GM18507 (cell line): Measurements from ENCODE around the gene AP3D1.
"Not testable (repeated sequence)": the region's sequence is repeated elsewhere in the genome, so short reads cannot be mapped to it uniquely, and the experiment has no call there.

Experiments
- DNase-seq: peaks from one replicate; pipeline ENCODE4 v3.0.0; 2011; ENCODE audit warnings: low read depth; ENCODE audit not compliant: insufficient read length; ENCODE audit errors: extremely low spot score
- FAIRE-seq: peaks from 2 replicates; lab custom pipeline; 2011; peaks lifted over from hg19 to GRCh38; lab: Jason Lieb, UNC

AP3D1 gene

GRCh38 chr19:2097203-2097885 is 54.0 kb downstream of the AP3D1 start:
- DNase-seq (no peak), FAIRE-seq (peak; percentile 67)

GRCh38 chr19:2096480-2097202 is 54.7 kb downstream of the AP3D1 start, which contains the start of gene IZUMO4:
IZUMO4 (plus strand) TSS chr19:2096915; CDS start chr19:2096946, 31 bp downstream.
- DNase-seq (peak; percentile 97), FAIRE-seq (peak; percentile 97)

GRCh38 chr19:2096034-2096479 is 55.3 kb downstream of the AP3D1 start, which contains the start of gene MOB3A:
MOB3A (minus strand) TSS chr19:2096326; CDS start chr19:2078560, 17,766 bp downstream.
- FAIRE-seq (no peak), DNase-seq (no peak)

GRCh38 chr19:2091926-2092525 is 59.3 kb downstream of the AP3D1 start:
- DNase-seq, FAIRE-seq: not testable (repeated sequence)

GRCh38 chr19:2089727-2090053 is 61.7 kb downstream of the AP3D1 start:
- no peak for DNase-seq
- FAIRE-seq = no peak

- no peak for DNase-seq
- peak; percentile 88 for FAIRE-seq
Observed at GRCh38 chr19:2089001-2089711, 62.2 kb downstream of the AP3D1 start.

GRCh38 chr19:2087621-2088100 is 63.7 kb downstream of the AP3D1 start:
- FAIRE-seq (peak; percentile 89), DNase-seq (no peak)

- DNase-seq = not testable (repeated sequence)
- peak; percentile 88 for FAIRE-seq
Observed at GRCh38 chr19:2086695-2087620, 64.4 kb downstream of the AP3D1 start.

- DNase-seq (no peak), FAIRE-seq (peak; percentile 98)
Observed at GRCh38 chr19:2084993-2085720, 66.2 kb downstream of the AP3D1 start.

- FAIRE-seq (peak; percentile 85), DNase-seq (no peak)
Observed at GRCh38 chr19:2083174-2083854, 68.1 kb downstream of the AP3D1 start.

GRCh38 chr19:2081873-2082810 is 69.2 kb downstream of the AP3D1 start:
- DNase-seq (no peak), FAIRE-seq (peak; percentile 94)

GRCh38 chr19:2080336-2080988 is 70.9 kb downstream of the AP3D1 start:
- no peak for DNase-seq

GRCh38 chr19:2079865-2080301 is 71.5 kb downstream of the AP3D1 start:
- DNase-seq (no peak), FAIRE-seq (no peak)

More at GRCh38 chr19:2080336-2080988, 70.9 kb downstream of the AP3D1 start:
- FAIRE-seq = no peak

- no peak for DNase-seq
- no peak for FAIRE-seq
Observed at GRCh38 chr19:2079076-2079864, 72.1 kb downstream of the AP3D1 start.
